Fibroblast of the aortic adventitia (primary cell): ENCODE data around the gene FAM187B. TPM values are rescaled to one million over a fixed set of nuclear protein-coding genes. Genes with fewer than 3 reads are reported as not detected.
A peak's percentile ranks its signal among the peaks of the same experiment; 100 is the strongest.

ENCODE experiments used
- DNase-seq: peaks from one replicate; pipeline ENCODE4 v3.0.0-alpha.2; 2010; ENCODE audit warnings: low read depth
- H3K4me3 ChIP-seq: 2 replicates; pipeline ENCODE4 v1.5.1; 2011; ENCODE audit warnings: low read depth, mild to moderate bottlenecking, control low read depth, low read length, moderate library complexity
- total RNA-seq: library from RNA; depleted of rRNA; stranded (reverse); fragments of >200 nt; gene quantifications from 2 replicates; pipeline ENCODE4 v1.2.3, GENCODE V29; 2012; ENCODE audit warnings: low replicate concordance
- TF ChIP-seq, protein P1 (sequence below): IDR thresholded peaks from 2 replicates; pipeline ENCODE4 v1.5.1; 2011; ENCODE audit warnings: mild to moderate bottlenecking, low read length, control low read depth, inconsistent platforms; ENCODE audit not compliant: insufficient read depth

The FAM187B gene
- total RNA-seq, 1 donor: not detected

DNA sequence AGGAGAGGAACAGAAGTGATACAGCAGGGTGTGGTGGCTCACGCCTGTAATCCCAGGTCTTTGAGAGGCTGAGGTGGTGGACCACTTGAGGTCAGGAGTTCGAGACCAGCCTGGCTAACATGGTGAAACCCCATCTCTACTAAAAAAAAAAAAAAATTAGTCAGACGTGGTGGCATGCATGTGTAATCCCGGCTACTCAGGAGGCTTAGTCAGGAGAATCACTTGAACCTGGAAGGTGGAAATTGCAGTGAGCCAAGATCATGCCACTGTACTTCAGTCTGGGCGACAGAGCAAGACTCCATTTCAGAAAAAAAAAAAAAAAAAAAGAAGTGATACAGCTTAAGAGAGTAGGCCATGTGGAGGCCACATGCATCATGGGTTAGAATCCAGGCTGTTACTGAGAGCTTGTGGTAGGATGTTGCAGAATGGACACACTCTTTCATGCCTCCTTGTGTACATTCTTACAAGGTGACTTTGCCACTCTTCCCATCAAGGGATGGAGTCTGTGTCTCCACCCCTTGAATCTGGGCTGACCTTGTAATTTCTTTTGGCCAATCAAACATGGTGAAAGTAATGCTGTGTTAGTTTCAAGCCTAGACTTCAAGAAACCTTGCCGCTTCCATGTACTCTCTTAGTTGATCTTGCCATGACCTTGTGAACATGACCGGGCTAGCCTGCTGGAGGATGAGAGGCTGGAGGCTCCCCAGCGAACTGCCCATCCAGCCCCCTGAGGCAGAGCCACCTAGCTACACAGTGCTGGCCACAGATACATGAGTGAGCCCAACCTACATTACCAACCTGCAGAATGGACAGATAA is 12.3 kb downstream of the FAM187B start:
- H3K4me3 ChIP-seq: no peak overlapping the region
- TF ChIP-seq, protein P1, sequence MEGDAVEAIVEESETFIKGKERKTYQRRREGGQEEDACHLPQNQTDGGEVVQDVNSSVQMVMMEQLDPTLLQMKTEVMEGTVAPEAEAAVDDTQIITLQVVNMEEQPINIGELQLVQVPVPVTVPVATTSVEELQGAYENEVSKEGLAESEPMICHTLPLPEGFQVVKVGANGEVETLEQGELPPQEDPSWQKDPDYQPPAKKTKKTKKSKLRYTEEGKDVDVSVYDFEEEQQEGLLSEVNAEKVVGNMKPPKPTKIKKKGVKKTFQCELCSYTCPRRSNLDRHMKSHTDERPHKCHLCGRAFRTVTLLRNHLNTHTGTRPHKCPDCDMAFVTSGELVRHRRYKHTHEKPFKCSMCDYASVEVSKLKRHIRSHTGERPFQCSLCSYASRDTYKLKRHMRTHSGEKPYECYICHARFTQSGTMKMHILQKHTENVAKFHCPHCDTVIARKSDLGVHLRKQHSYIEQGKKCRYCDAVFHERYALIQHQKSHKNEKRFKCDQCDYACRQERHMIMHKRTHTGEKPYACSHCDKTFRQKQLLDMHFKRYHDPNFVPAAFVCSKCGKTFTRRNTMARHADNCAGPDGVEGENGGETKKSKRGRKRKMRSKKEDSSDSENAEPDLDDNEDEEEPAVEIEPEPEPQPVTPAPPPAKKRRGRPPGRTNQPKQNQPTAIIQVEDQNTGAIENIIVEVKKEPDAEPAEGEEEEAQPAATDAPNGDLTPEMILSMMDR: no peak
- DNase-seq: no peak

DNA sequence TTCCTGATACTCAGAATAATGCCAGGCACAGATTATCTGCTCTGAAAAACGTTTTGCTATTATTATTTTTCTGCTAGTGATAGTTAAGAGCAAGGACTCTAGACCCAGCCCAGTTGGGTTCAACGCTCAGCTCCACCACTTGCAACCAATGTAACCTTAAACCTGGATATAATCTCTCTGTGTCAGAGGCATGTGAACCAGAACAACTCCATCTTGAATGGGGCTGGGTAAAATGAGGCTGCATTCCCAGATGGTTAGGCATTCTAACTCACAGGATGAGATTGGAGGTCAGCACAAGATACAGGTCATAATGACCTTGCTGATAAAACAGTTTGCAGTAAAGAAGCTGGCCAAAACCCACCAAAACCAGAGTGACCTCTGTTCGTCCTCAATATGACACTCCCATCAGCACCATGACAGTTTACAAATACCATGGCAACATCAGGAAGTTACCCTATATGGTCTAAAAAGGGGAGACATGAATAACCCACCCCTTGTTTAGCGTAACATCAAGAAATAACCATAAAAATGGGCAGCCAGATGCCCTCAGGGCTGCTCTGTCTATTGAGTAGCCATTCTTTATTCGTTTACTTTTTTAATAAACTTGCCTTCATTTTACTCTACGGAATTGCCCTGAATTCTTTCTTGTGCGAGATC is 13.6 kb downstream of the FAM187B start:
- no peak for DNase-seq
- no peak overlapping the region for H3K4me3 ChIP-seq
- TF ChIP-seq, protein P1: no peak

DNA sequence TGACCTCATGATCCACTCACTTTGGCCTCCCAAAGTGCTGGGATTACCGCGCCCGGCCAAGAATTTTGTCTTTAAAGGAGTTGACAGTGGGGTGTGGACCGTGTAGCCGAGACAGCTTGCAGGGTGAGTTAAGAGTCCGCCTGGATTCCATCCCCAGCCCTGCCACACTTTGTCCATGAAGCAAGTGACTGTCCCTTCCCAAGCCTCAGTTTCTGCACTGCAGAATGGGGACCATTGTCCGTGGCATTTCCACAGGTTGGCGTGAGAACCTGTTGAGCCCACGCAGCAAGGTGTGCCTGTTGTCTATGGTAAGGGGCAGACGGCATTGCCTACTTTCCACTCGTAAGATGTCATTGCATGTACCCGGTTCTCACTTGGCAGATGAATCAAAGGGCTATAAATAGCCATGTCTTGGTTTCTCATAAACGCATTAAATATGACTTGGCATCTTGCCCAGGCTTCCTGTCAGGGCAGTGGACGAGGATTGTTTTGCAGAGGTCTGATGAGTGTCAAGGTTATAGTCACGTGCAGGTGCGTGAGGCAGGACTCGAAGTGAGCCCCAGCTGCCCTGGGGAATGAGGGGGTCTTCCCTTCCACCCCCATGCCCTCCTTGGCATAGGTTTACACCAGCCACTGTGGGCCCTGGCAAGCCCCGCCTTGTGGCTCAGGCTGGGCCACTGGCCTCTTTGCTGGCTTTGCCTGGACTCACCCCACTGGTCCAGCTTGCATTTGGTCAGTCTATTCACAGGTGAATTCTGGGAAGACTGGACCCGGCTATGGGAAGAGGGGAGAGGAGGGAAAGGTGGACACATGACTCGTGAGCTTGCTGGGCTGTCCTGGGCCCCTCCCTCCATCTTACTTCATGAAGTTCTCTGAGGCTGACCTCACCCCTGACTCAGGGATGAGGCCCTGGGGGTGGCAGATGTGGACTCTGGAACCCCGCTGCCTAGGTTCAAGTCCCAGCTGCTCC is 14.6 kb downstream of the FAM187B start:
- H3K4me3 ChIP-seq: no peak overlapping the region
- TF ChIP-seq, protein P1: no peak
- DNase-seq: peak; percentile 77

DNA sequence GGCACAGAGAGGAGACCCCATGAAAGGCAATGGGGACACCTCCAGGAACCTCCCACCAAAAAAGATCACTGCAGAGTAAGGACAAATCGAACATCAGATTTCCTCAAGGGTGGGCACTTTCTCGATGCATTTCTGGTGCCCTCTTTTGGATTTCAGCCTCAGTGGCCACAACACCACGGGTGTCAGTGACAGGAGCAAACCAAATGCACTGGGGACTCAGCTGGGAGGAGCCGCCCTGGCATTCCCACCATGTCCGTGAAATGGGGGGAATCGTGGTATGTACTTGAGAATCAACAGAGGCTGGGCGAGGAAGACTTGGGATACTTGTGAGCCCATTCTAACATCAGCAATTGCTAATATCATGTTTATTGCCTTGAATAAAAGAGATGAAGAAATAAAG is 16.3 kb downstream of the FAM187B start:
- H3K4me3 ChIP-seq: no peak overlapping the region
- DNase-seq: no peak
- TF ChIP-seq, protein P1: no peak

DNA sequence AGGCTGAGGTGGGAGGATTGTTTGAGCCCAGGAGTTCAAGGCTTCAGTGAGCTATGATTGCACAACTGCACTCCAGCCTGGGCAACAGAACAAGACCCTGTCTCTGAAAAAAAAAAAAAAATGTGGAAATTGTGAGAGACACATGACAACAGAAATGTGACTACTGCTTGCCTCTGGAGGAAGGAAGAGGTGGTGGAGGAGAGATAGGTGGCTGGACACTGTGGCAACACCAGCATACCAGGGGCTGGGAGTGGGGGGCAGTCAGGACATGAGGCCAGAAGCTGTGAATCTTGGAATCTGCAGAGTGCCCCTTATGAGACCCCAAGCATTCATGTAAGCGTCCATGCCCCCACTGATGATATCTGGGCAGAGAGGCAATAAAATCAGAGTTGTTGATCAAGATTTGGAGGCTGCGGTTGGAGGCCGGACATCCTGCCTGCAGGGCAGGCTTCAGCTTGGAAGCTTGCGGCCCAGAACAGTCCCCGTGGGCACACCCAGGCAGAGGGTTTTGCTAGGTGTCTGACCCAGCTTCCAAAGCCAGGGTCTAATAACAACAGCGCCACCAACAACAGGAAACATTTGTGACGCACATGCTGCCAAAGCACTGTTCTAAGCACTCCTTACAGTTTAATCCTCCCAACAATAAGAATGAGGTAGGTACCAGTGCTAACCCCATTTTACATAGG is 16.9 kb downstream of the FAM187B start:
- TF ChIP-seq, protein P1: no peak
- no peak overlapping the region for H3K4me3 ChIP-seq
- DNase-seq: no peak

- no peak for DNase-seq
- H3K4me3 ChIP-seq: no peak overlapping the region
- TF ChIP-seq, protein P1: no peak
Measured at GRCh38 chr19:35209646-35210045, 18.9 kb downstream of the FAM187B start.
